ENCODE data around the gene CLEC14A.

Gene CLEC14A, protein sequence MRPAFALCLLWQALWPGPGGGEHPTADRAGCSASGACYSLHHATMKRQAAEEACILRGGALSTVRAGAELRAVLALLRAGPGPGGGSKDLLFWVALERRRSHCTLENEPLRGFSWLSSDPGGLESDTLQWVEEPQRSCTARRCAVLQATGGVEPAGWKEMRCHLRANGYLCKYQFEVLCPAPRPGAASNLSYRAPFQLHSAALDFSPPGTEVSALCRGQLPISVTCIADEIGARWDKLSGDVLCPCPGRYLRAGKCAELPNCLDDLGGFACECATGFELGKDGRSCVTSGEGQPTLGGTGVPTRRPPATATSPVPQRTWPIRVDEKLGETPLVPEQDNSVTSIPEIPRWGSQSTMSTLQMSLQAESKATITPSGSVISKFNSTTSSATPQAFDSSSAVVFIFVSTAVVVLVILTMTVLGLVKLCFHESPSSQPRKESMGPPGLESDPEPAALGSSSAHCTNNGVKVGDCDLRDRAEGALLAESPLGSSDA

DNA sequence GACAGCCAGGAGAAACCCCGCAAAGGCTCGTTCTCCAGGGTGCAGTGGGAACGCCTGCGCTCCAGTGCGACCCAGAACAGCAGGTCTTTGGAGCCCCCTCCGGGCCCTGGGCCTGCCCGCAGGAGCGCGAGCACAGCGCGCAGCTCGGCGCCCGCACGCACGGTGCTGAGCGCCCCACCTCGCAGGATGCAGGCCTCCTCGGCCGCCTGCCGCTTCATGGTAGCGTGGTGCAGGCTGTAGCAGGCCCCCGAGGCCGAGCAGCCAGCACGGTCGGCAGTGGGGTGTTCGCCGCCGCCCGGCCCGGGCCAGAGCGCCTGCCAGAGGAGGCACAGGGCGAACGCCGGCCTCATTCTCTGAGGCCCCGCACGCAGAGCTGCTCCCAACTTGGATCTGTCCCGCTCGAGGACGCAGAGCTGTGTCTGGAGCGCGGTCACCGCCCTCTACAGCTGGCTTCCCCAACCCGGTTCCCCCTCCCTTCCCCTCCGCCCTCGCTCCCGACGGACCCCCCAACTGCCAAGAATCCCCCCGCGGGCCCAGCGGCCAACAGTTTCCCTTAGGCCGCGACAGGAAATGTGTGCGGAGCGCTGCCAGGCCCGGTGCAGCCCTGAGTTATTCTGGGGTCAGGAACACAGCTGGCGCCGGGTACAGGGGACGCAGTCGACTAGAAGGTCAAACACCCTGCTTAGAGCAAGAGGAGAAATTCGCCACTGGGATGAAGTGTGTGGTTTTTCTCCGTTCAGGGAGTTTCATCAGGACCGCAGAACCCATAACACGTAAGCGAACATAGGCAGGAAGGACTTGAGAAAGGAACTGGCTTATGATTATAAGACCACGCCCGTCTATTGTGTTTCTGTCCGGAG, at the start of gene CLEC14A:
TSS of gene CLEC14A (minus strand) at position 421 of the 860 bp plus-strand sequence. CDS start at position 350, 71 bp downstream.
- DNase-seq, result no peak

DNA sequence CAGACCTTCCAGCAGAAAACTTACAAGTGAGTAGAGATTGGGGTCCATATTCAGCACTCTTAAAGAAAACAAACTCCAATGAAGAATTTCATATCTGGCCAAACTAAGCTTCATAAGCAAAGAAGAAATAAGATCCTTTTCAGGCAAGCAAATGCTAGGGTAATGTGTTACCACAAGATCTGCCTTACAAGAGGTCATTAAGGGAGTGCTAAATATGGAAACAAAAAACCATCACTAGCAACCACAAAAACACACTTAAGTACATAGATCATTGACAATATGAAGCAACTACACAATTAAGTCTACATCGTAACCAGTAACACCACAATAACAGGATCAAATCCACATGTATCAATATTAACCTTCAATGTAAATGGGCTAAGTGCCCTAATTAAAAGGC, 47.1 kb upstream of the CLEC14A start:
- DNase-seq, result no peak

DNA sequence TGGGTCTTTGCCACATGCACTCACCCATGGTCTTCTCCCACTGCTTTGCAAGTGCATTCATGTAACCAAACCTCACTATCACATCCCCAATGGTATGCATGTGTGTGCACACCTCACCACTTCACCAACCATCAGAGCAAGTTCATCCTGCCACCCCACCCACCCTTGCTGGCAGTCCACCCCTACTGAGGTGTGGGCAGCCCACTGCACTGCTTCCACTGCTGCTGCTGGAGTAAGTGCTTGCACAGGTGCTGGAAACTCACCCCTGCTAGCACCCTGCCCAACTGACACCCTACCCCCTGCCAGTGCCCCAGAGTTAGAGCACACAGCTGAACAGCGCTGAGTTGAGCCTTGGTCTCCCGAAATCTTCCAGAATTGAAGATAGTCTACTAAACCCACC, 46.1 kb upstream of the CLEC14A start:
- DNase-seq, result no peak

DNA sequence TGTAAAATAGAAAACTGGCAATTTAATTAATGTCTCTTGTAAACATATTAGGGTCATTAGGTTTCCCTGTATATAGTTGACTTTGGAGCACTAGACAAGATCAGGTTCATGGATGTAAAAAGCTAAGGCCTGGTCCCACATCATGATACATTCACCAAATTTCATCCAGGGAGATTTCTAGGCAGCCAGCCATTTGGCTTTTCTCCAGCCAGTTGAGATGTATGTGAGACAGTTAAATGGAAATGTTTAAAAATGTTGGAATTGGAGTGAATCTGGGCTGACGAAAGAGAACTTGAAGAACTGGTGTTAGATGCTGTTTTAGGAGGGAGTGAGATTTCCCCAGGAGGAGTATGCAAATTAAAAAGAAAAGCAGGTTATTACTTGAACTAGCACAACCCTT, 41.8 kb upstream of the CLEC14A start:
- no peak for DNase-seq

DNA sequence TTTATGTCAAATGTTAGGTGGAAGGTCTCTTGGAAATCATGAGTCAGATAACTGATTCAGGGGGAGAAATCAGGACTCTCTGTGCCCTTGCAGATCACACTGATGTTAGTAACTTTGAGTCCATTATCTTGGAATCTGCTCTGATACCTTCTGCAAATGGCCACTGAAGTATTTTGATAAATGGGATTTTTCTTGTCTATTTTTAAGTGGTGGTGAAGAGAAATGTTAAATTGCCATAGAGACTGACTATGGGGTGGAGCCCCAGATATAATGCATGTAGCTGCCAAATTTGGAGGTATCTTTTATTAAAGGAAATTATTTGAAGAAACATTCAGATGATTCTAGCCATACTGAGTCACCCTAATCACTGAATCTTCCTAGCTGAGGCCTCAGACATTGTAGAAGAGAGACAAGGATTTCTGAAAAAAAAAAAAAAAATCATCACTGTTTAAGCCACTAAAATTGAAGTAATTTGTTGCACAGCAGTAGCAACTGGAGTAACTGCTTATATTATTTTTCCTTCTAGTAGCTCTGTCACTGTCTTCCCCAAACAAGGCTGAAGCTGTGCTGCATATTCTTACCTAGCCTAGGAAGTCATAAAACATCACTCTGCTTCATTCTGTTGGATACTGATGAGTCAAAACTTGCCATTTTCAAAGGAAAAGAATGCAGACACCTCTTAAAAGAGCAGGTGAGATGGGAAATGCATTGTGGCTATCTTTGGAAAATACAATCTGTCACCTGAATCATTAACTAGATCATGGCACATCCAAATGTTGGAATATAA, 36.0 kb upstream of the CLEC14A start:
- DNase-seq, result no peak

DNA sequence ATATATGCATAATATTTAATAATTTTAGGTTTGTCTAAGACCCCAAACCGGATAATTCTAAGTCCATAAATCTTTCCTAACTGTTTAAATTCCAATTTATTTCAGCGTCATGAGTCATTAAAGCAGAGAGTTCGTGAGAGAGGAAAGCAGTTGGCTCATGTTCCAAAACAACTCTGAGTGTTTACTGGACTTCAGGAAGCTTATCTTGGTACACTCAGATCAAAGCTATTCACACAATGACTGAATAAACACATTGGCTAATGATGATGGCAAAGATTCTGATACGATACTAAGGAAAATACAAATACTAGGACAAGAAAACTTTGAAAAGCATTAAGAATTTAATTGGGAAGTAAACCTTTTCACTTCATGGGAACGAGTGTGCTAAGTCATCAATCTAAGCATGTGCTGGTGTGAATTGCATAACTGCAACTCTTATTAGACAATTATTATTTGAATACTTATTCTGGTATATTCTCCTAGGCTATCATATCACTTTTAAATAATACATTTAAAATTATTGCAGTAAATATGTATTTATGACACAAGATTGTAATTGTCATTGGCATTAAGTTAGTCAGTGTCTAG, 34.8 kb upstream of the CLEC14A start:
- DNase-seq, result no peak

DNA sequence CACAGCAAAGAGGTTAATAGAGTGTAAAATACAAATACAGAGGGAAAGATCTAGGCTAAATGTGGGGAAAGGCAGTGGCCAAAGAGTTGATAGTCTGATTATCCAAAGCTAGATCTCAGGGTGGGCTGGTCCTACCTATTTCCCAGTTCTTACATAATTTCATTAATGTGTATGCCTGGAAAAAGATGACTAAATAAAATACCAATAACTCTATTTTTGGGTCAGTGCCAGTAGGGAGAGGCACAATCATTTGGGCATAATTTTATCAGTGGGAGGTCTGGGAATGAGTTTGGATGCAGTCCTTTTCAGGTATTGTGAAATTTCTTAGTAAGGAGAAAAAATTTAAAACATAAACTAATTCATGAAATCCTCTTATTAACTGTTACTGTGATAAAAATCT, 30.6 kb upstream of the CLEC14A start:
- no peak for DNase-seq

DNA sequence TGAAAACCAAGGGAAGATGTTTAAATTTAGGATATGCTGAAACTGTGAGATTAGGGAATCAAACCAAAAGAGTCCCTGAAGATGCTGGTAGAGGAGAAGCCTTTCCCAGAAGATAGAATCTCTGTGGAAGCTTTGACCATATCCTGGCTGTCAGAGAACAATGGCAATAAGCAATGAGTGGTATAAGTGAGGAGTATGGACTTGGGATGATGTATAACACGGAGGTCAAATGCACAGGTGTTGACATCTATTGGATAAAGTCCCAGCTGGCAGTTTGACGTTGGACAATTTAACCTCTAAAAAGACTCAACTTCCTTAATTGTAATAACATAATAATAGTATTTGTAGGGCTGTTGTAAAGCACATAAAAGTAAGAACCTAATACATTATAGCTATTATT, 30.1 kb upstream of the CLEC14A start:
- no peak for DNase-seq

DNA sequence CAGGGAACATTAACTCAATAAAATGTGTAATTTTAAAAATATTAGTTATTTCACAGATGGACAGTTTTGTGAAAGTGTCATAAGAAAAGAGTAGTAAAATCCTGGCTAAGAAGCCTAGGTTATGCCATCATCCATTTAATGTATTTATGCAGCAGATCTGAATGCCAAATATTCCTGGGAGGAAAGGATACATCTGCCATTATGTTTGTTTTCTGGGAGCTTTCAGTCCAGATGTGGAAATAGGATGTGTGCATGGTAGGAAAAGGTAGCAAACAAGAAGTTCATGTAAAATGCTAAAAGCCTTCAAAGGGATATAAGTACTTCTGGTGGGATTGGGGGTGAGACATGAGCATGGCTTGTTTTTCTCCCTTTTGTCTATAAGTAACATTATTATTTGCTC, 27.0 kb upstream of the CLEC14A start:
- no peak for DNase-seq

DNA sequence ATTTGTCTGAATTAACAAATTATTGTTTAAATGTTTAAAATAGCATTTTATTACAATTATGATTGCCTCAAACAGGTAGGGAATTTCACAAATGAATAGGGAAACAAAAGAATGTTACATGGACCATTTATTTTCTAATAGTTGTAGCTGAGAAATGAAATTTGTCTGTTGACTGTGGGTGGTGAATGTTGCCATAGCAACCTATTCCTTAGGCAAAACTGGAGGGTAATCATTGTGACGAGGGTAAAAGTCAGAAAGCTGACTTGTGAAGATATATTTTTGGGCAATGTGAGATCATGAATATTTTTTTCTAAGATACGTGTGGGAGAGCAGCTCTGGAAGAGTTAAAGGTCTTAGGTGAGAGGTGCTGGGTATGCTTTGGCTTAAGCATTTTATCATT, 24.2 kb upstream of the CLEC14A start:
- no peak for DNase-seq

DNA sequence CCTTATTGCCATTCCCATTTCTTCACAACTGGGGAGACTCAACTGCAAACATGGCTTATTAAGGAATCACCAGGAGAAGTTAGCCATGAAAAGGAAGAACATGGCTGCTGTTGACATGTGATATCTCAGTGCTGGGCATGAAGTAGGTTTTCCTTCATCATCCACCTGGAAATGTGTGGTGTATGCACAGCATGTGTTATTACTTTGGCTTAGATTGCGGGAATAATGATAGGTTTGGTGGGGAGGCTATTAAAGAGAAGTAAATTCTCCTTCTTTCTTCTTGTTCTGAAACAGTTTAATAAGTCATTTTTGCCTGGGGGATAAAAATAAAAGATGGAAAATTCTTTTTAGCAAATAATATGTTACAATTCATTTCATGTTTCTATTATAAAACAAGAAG, 23.7 kb upstream of the CLEC14A start:
- no peak for DNase-seq

DNA sequence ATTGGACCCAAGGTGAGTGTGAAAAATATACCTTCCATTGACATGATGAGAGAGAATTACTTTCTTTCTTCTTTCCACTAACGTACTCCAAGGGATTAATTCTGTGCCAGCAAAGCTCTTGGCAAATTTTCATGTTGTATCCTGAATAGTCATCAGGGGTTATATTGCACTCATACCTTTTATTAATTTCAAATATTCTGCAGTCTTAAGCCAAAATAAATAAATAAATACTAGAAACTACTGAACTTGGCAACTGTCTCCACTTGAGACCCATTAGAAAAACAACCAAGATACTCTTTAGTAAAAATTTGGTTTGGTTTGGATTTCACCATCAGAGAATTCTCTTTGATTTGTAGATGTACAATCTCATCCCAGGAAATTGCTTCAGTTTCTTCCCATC, 22.1 kb upstream of the CLEC14A start:
- DNase-seq, result no peak

DNA sequence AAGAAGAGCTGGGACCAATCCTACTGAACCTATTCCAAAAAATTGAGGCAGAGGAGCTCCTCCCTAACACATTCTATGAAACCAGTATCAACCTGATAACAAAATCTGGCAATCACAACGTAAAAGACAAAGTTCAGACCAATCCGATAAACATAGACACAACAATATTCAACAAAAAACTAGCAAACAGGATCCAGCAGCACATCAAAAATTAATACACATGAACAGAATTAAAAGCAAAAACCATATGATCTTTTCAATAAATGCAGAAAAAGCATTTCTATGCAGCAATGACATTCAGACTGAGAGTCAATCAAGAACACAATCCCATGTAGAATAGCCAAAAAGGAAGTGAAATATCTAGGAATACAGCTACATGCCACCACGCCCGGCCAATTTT, 7.0 kb upstream of the CLEC14A start:
- no peak for DNase-seq

DNA sequence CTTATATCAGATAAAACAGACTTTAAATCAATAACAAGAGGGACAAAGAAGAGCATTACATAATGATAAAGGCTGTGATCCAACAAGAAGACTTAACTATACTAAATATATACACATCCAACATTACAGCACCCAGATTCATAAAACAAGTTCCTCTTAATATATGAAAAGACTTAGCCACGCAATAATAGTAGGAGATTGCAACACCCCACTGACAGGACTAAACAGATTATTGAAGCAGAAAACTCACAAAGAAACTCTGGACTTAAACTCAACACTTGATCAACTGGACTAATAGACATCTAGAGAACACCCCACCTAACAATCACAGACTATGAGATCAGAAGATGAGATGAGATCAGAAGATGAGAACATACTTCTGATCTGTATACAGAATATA, 5.7 kb upstream of the CLEC14A start:
- no peak for DNase-seq

DNA sequence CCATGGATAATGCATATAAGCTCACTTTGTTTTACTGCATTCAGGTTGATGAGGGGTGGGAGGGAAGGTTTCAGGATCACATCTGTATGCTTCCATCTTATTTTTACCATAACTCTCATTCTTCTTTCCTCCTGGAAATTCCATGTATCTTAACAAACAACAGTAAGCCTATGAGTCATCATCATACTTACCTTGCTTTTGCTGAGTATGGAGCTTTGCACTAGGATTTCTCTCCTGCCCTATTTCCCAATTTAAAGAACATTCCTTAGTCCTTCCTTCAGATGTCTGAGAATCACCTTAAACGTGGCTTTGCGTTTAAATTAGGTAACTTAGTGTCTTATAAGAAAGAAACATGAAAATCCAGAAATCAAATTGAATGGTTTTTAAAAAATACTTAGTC, 1.6 kb upstream of the CLEC14A start:
- no peak for DNase-seq

DNA sequence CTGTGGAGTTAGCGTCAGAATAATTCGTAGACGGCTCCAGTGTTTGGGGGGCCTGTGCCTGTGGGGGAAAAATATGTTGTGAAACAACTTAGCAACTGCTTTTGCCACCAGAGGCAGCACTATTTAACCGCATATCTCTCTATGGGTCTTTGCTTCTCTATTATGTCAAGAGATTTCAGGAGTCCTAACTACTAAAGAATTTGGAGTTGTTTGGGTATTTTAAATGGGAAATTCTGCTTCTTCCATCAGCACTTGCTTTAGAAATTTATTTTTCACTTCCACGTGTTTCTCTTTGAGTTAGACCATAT, 594 bp upstream of the CLEC14A start:
- DNase-seq, result no peak

DNA sequence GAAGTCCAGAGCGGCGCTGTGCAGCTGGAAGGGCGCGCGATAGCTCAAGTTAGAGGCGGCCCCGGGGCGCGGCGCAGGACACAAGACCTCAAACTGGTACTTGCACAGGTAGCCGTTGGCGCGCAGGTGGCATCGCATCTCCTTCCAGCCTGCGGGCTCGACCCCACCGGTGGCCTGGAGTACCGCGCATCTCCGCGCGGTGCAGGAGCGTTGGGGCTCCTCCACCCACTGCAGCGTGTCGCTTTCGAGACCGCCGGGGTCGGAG, 553 bp downstream of the CLEC14A start:
- no peak for DNase-seq

DNA sequence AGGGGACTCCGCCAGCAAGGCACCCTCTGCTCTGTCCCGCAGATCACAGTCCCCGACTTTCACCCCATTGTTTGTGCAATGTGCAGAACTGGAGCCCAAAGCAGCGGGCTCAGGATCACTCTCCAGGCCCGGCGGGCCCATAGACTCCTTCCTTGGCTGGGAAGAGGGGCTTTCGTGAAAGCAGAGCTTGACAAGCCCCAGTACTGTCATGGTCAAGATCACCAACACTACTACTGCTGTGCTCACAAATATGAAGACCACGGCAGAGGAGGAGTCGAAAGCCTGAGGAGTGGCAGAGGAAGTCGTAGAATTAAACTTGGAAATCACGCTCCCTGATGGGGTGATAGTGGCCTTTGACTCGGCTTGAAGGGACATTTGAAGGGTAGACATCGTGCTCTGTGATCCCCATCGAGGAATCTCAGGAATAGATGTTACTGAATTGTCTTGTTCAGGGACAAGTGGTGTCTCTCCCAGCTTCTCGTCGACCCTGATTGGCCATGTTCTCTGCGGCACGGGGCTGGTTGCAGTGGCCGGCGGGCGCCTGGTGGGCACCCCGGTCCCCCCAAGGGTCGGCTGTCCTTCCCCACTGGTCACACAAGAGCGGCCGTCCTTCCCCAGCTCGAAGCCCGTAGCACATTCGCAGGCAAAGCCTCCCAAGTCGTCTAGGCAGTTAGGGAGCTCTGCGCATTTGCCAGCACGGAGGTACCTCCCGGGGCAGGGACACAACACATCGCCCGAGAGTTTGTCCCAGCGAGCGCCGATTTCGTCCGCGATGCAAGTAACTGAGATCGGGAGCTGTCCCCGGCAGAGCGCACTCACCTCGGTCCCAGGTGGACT, 1.1 kb downstream of the CLEC14A start:
- DNase-seq, result no peak

DNA sequence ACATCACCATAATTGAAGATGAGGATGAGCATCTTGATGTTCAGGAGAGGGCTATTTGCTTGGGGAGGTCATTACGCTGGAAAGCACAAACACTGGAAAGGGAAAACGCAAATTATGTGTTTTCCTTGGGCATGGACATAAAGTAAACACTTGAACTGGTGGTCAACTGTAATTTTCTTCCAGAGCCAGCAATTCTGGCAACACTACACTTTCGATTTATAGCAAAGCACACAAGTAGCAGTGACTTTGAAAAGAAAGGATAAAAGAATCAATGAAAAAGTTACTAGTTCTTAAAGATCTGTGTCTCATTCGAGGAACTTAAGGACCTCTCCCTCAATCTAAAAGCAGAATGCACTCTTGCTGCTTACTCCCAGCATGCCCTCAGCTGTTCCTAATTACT, 2.2 kb downstream of the CLEC14A start:
- DNase-seq, result no peak

DNA sequence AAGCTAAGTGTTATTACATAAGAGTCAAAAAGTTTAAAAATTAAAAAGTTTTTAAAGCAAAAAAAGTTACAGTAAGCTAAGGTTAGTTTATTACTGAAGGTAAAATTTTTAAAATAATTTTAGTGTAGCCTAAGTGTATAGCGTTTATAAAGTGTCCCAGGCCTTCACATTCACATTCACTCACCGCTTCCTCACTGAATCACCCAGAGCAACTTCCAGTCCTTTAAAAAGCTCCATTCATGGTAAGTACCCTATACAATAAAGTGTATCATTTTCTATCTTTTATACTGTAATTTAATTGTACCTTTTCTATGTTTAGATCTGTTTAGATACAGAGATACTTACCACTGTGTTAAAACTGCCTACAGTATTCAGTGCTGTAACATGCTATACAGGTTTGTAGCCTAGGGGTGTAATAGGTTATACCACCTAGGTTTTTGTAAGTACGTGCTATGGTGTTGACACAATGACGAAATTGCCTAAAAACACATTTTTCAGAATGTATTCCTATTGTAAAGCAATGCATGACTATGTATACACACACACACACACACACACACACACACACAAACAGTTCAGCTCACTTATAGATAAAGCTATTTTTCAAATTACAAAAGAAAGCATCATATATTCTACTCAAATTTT, 3.7 kb downstream of the CLEC14A start:
- DNase-seq, result no peak

DNA sequence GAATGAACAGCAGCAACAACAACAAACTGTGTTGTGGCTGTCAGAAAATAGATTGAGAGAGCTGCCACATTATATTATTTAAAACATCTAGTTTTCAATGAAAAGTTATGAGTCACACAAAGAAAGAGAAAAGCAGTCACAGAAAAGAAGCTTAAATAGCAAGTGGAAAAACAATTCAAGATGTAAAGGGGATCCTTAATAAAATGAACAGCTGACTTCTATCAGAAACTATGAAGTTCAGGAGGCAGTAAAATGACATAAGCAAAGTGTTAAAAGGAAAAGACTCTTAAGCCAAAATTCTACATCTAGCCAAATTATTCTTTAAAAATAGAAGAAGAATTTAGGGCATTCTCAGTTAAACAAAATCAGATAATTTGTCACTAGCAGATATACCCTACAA, 5.6 kb downstream of the CLEC14A start:
- no peak for DNase-seq
